GM20000 (cell line): ENCODE measurements around the gene ZNF184.
A peak's percentile ranks its signal among the peaks of the same experiment; 100 is the strongest.

ENCODE experiments used
- DNase-seq: peaks from one replicate; pipeline ENCODE4 v3.0.0; 2012; ENCODE audit warnings: low spot score
- CTCF ChIP-seq: IDR thresholded peaks from 2 replicates; pipeline ENCODE4 v1.5.1; 2012; ENCODE audit warnings: mild to moderate bottlenecking, control low read depth; ENCODE audit errors: extremely low read depth, missing control alignments

The ZNF184 gene

GRCh38 chr6:27478141-27478705, 5.3 kb upstream of the ZNF184 start:
- TF ChIP-seq CTCF = no peak
- DNase-seq = no peak

- TF ChIP-seq CTCF = no peak
- DNase-seq = no peak
These were observed 4.6 kb upstream of the ZNF184 start for GRCh38 chr6:27477318-27478013.

- DNase-seq = no peak
- TF ChIP-seq CTCF = no peak
These were observed 3.2 kb upstream of the ZNF184 start for GRCh38 chr6:27476090-27476489.

- TF ChIP-seq CTCF = no peak
- no peak for DNase-seq
These were observed 1.8 kb upstream of the ZNF184 start for GRCh38 chr6:27474672-27475071.

GRCh38 chr6:27474172-27474465, 1.2 kb upstream of the ZNF184 start:
- no peak for TF ChIP-seq CTCF
- DNase-seq = no peak

- no peak for TF ChIP-seq CTCF
- DNase-seq = peak; percentile 57
These were observed 706 bp downstream of the ZNF184 start for GRCh38 chr6:27472182-27472616.

- no peak for TF ChIP-seq CTCF
- no peak for DNase-seq
These were observed 1.4 kb downstream of the ZNF184 start for GRCh38 chr6:27471365-27472115.
